Measurements from ENCODE around the gene NMNAT2.

Gene NMNAT2

GRCh38 chr1:183247931-183248330, 170.2 kb downstream of the NMNAT2 start:
- no peak overlapping the region for H3K4me3 ChIP-seq (ENCODE audit: low read depth, low read length)
- TF ChIP-seq CTCF (IDR thresholded peaks at IDR 0.05; ENCODE audit: low read depth, low read length, missing control alignments) = no peak
- in situ Hi-C loops (cut with HindIII; ENCODE audit: low sequenced_read_pairs) = no loop called here

GRCh38 chr1:183247484-183247883, 170.7 kb downstream of the NMNAT2 start:
- in situ Hi-C loops (cut with HindIII; ENCODE audit: low sequenced_read_pairs) = no loop called here
- DNase-seq (ENCODE audit: low read depth) = no peak
- no peak overlapping the region for H3K4me3 ChIP-seq (ENCODE audit: low read depth, low read length)
- no peak for TF ChIP-seq CTCF (IDR thresholded peaks at IDR 0.05; ENCODE audit: low read depth, low read length, missing control alignments)

More at GRCh38 chr1:183247931-183248330, 170.2 kb downstream of the NMNAT2 start:
- DNase-seq (ENCODE audit: low read depth) = no peak

GRCh38 chr1:183247066-183247465, 171.1 kb downstream of the NMNAT2 start:
- TF ChIP-seq CTCF (IDR thresholded peaks at IDR 0.05; ENCODE audit: low read depth, low read length, missing control alignments) = no peak
- no peak for DNase-seq (ENCODE audit: low read depth)
- in situ Hi-C loops (cut with HindIII; ENCODE audit: low sequenced_read_pairs) = no loop called here
- no peak overlapping the region for H3K4me3 ChIP-seq (ENCODE audit: low read depth, low read length)

GRCh38 chr1:183246436-183246835, 171.7 kb downstream of the NMNAT2 start:
- H3K4me3 ChIP-seq (ENCODE audit: low read depth, low read length) = no peak overlapping the region
- no peak for DNase-seq (ENCODE audit: low read depth)
- in situ Hi-C loops (cut with HindIII; ENCODE audit: low sequenced_read_pairs) = no loop called here
- no peak for TF ChIP-seq CTCF (IDR thresholded peaks at IDR 0.05; ENCODE audit: low read depth, low read length, missing control alignments)

- no peak overlapping the region for H3K4me3 ChIP-seq (ENCODE audit: low read depth, low read length)
- no peak for DNase-seq (ENCODE audit: low read depth)
- TF ChIP-seq CTCF (IDR thresholded peaks at IDR 0.05; ENCODE audit: low read depth, low read length, missing control alignments) = no peak
- in situ Hi-C loops (cut with HindIII; ENCODE audit: low sequenced_read_pairs) = no loop called here
Observed at GRCh38 chr1:183245357-183245756, 172.8 kb downstream of the NMNAT2 start.

- no peak for TF ChIP-seq CTCF (IDR thresholded peaks at IDR 0.05; ENCODE audit: low read depth, low read length, missing control alignments)
- DNase-seq (ENCODE audit: low read depth) = no peak
- in situ Hi-C loops (cut with HindIII; ENCODE audit: low sequenced_read_pairs) = loop anchor here (5.0 kb wide), 2 partner anchors 33 to 83 kb away; no protein-coding TSS in a partner anchor
- H3K4me3 ChIP-seq (ENCODE audit: low read depth, low read length) = no peak overlapping the region
Observed at GRCh38 chr1:183244466-183244865, 173.7 kb downstream of the NMNAT2 start.

Measured in astrocyte of the cerebellum (primary cell).